Cardiac fibroblast (primary cell): ENCODE measurements around the gene MAP3K1.
A peak's percentile ranks its signal among the peaks of the same experiment; 100 is the strongest.
"Not testable (repeated sequence)": the region's sequence is repeated elsewhere in the genome, so short reads cannot be mapped to it uniquely, and the experiment has no call there.

ENCODE experiments used
- DNase-seq, 2 donors: peaks; one replicate each; pipeline versions ENCODE4 v3.0.0 to v3.0.0-alpha.2; 2010; ENCODE audit warnings: low read depth in 2 of 2
- H3K4me3 ChIP-seq, 2 donors: replicated peaks in 1 of 2; 1 replicate in 1 of 2; 2 replicates in 1 of 2; pipeline ENCODE4 v1.5.1; 2011; ENCODE audit warnings: low read depth in 2 of 2, low read length in 2 of 2, mild to moderate bottlenecking in 2 of 2, moderate library complexity in 1 of 2
- TF ChIP-seq, protein P1 (sequence below): IDR thresholded peaks from one replicate; pipeline ENCODE4 v1.5.1; 2011; ENCODE audit warnings: low read depth, mild to moderate bottlenecking, low read length, inconsistent platforms

Gene MAP3K1

DNA sequence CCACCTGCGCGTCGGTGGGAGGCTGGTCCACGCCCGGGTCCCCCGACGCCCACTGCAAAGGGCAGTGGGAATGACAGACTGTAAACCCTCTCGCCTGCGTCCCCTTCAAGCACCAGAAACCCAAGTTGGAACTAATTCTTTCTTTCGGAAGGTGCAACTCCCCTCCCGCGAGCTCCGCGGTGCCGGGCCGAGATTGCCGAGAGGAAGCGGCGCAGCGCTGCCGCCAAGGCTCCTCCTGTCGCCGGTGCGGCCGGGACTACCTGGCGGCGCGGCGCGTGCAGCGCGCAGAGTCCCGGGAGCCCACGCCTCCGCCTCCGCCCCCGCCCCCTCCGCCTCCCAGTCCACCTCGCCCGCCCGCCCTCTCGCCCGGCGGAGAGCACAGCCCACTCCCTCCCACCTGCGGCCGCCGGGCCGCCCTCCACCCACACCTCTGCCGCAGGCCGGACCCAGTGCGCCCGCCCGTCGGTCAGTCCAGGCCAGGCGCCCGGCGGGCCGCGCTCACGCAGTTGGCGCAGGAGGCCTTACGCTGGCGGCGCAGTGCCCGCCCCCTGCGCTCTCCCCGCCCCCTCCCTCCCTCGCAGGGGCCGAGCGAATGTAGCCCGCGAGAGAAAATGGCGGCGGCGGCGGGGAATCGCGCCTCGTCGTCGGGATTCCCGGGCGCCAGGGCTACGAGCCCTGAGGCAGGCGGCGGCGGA, at the start of gene MAP3K1:
MAP3K1 (plus strand) TSS at position 587 of the 695 bp plus-strand sequence; CDS start at position 612, 25 bp downstream.
- H3K4me3 ChIP-seq = peak within 1 kb of the TSS; percentile 74 to 77
- peak; percentile 68 to 76 for DNase-seq
- TF ChIP-seq, protein P1, sequence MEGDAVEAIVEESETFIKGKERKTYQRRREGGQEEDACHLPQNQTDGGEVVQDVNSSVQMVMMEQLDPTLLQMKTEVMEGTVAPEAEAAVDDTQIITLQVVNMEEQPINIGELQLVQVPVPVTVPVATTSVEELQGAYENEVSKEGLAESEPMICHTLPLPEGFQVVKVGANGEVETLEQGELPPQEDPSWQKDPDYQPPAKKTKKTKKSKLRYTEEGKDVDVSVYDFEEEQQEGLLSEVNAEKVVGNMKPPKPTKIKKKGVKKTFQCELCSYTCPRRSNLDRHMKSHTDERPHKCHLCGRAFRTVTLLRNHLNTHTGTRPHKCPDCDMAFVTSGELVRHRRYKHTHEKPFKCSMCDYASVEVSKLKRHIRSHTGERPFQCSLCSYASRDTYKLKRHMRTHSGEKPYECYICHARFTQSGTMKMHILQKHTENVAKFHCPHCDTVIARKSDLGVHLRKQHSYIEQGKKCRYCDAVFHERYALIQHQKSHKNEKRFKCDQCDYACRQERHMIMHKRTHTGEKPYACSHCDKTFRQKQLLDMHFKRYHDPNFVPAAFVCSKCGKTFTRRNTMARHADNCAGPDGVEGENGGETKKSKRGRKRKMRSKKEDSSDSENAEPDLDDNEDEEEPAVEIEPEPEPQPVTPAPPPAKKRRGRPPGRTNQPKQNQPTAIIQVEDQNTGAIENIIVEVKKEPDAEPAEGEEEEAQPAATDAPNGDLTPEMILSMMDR = no peak

DNA sequence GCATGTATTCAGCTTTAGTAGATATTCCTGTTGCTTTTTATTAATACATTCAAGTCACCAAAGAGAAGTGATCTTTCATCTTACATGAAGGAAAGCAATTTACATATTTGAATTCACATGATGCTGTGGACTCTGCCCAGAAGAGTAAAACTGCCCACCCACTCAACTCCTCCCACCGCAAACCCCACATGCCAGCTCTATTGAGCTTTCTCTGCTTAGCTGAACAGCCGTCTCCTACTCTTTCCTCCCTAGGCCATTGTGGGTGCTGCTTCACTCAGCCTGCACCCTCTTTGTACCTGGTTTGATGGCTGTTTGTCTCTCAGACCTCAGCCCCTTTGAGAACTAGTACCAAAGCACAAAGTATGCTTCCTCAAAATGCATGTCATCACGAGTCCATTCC, 48.4 kb upstream of the MAP3K1 start:
- no peak for DNase-seq
- H3K4me3 ChIP-seq = no peak overlapping the region
- TF ChIP-seq, protein P1 = no peak

DNA sequence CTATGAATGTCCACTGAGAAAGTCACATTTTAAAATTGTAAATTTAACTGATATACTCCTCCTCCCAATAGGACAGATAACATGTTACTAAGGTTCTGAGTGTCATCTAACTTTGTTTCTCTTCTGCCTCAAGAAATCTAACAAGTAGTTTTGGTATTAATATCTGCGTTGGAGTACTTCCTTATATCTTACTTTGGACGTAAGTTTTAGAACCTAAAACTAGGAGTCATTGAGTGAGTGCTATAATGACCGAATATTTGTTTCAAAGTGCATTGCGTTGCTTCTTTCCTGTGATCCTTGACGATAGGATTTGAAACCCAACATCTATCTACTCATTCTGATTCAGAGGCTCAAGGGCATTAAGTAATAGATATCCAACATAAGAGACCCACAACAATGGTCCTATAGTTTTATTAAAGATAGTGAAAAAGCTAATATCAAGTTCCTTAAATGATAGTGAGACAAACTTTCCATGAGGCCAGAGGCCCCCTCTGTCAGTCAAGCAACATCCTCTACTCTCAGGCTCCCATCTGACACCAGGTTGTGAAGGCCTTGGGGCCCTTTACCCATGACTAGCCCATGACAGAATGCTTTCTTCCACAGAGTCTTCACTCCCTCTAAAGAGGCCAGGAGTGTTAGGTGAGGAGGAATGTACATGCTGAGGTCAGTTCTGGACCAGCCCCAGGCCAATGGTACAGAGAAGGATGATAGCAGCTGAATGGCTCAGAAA, 45.3 kb upstream of the MAP3K1 start:
- no peak for DNase-seq
- TF ChIP-seq, protein P1 = no peak
- H3K4me3 ChIP-seq = no peak overlapping the region

DNA sequence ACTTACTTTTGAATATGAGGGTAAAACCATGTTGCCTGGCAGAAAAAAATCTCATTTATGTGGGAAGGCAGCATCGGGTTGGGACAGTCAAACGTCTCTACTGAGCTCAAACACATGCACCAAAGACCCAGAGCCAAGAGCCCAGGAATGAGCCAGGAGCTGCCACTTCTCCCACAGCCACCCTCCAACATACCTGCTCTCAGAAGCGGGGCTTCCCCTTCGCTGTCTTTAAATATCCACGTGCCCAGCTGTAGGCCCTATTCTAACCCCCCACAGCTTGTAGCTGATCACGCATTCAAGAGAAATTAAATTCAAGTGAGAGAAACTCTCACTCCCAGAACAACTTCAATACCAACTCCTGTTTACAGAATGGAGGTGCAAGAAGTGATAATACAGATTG, 42.6 kb upstream of the MAP3K1 start:
- no peak for DNase-seq
- TF ChIP-seq, protein P1 = no peak
- no peak overlapping the region for H3K4me3 ChIP-seq

DNA sequence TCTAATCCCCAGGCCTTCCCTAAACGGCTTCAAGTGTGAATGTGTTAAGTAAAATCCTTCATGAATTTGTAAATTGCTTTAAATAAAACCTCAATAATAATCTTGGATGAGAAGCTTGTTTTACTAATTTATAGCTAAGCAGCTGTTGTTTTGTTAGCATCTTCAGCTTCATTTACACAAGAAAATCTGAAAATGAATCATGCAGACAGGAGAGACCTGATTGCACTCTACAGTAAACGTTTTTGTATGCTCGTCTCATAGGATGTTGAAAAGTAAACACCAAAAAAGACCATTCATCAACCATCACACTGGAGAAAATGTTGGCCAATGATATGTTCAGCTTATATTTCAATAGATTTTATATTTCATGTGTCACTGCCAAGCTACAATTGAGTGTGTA, 40.4 kb upstream of the MAP3K1 start:
- DNase-seq = no peak
- TF ChIP-seq, protein P1 = no peak
- no peak overlapping the region for H3K4me3 ChIP-seq

DNA sequence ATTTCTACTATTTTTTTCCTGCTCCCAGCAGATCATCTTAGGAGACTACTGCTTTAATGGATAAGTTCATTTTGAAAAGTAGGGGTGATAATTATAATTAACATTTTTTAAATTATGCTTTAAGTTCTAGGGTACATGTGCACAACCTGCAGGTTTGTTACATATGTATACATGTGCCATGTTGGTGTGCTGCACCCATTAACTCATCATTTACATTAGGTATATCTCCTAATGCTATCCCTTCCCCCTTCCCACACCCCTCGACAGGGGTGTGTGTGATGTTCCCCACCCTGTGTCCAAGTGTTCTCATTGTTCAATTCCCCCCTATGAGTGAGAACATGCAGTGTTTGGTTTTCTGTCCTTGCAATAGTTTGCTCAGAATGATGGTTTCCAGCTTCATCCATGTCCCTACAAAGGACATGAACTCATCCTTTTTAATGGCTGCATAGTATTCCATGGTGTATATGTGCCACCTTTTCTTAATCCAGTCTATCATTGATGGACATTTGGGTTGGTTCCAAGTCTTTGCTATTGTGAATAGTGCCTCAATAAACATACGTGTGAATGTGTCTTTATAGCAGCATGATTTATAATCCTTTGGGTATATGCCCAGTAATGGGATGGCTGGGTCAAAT, 39.0 kb upstream of the MAP3K1 start:
- DNase-seq = not testable (repeated sequence)

DNA sequence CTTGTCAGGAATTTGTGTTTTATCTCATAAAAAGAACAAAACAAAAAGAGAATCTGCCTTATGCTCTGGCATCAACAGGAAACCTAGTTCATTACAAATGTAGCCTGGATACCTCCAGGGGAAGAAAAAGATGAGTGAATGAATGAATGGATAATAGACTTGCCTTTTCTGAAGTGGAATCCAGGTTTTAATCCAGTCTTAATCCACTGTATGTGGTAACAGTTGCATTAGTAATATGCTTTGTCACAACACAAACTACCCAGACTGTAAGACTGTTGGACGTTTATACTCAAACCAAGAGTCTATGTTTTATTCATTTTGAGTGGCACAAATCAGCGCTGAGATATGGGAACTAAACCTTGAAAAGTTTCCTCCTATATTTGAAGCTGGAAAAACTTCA, 32.1 kb upstream of the MAP3K1 start:
- no peak for DNase-seq
- TF ChIP-seq, protein P1 = no peak

More for the DNA sequence above, 39.0 kb upstream of the MAP3K1 start:
- not testable (repeated sequence) for H3K4me3 ChIP-seq

More for the DNA sequence above, 32.1 kb upstream of the MAP3K1 start:
- H3K4me3 ChIP-seq = no peak overlapping the region
